SH-SY5Y (cell line): Measurements from ENCODE around the gene AP1S3.

Source experiments
- GATA2 ChIP-seq: IDR thresholded peaks from 2 replicates; pipeline ENCODE4 v1.6.1; 2011; ENCODE audit warnings: mild to moderate bottlenecking, low read depth, low read length
- GATA3 ChIP-seq: IDR thresholded peaks from 2 replicates; pipeline ENCODE4 v1.6.1; 2011; ENCODE audit warnings: low read depth, mild to moderate bottlenecking, low read length, moderate library complexity

GRCh38 chr2:223720367-223720766 is 117.0 kb downstream of the AP1S3 start:
- TF ChIP-seq GATA2 (no peak), GATA3 (no peak)
